Bronchial epithelial cell (primary cell): ENCODE measurements around the gene PRUNE1. TPM values are rescaled to one million over a fixed set of nuclear protein-coding genes. Genes with fewer than 3 reads are reported as not detected.

ENCODE experiments used
- DNase-seq: peaks from one replicate; pipeline ENCODE4 v3.0.0-alpha.2; 2010; ENCODE audit warnings: low read depth
- FAIRE-seq: peaks from 2 replicates; lab custom pipeline; 2011; peaks lifted over from hg19 to GRCh38; lab: Jason Lieb, UNC
- H3K27me3 ChIP-seq: 2 replicates; pipeline ENCODE4 v1.5.1; 2011; ENCODE audit warnings: low read length; ENCODE audit not compliant: control insufficient read depth, insufficient read depth
- H3K36me3 ChIP-seq: 2 replicates; pipeline ENCODE4 v1.5.1; 2011; ENCODE audit warnings: low read length; ENCODE audit not compliant: control insufficient read depth, insufficient read depth
- H3K4me3 ChIP-seq: 2 replicates; pipeline ENCODE4 v1.5.1; 2011; ENCODE audit warnings: mild to moderate bottlenecking, low read depth, low read length, control low read depth
- CTCF ChIP-seq: IDR thresholded peaks from 2 replicates; pipeline ENCODE4 v1.5.1; 2011; ENCODE audit warnings: mild to moderate bottlenecking, moderate library complexity, low read length, control low read depth, inconsistent platforms; ENCODE audit not compliant: insufficient read depth, severe bottlenecking
- total RNA-seq: library from RNA; depleted of rRNA; stranded (reverse); fragments of >200 nt; gene quantifications from 2 replicates; pipeline ENCODE4 v1.2.1, GENCODE V29; 2014

PRUNE1 gene
- total RNA-seq, 1 donor from 2014 or later: 6.6 TPM

- DNase-seq (no peak), FAIRE-seq (no peak)
- Histone ChIP-seq H3K36me3 (no peaks in the 10 kb centered on the region), H3K27me3 (no peaks in the 10 kb centered on the region), H3K4me3 (no peak overlapping the region)
- no peak for TF ChIP-seq CTCF
Observed at GRCh38 chr1:151011154-151011850, 3.1 kb downstream of the PRUNE1 start.

- no peak for DNase-seq
- Histone ChIP-seq H3K36me3 (no peaks in the 10 kb centered on the region), H3K4me3 (no peak overlapping the region), H3K27me3 (no peaks in the 10 kb centered on the region)
- no peak for FAIRE-seq
- no peak for TF ChIP-seq CTCF
Observed at GRCh38 chr1:151012684-151013471, 4.6 kb downstream of the PRUNE1 start.

- Histone ChIP-seq H3K4me3 (no peak overlapping the region), H3K36me3 (no peaks in the 10 kb centered on the region), H3K27me3 (no peaks in the 10 kb centered on the region)
- DNase-seq (no peak), FAIRE-seq (no peak)
- TF ChIP-seq CTCF: no peak
Observed at GRCh38 chr1:151013518-151013917, 5.3 kb downstream of the PRUNE1 start.

GRCh38 chr1:151024540-151025146, 16.4 kb downstream of the PRUNE1 start:
- H3K36me3 ChIP-seq: peaks cover 4% of the 10 kb centered on the region
- peak; percentile 64 for DNase-seq
- FAIRE-seq: peak; percentile 13
- peak; percentile 83 for TF ChIP-seq CTCF
- no peak overlapping the region for H3K4me3 ChIP-seq
- H3K27me3 ChIP-seq: no peaks in the 10 kb centered on the region

GRCh38 chr1:151026460-151026859, 18.2 kb downstream of the PRUNE1 start:
- no peaks in the 10 kb centered on the region for H3K27me3 ChIP-seq
- FAIRE-seq (no peak), DNase-seq (no peak)
- TF ChIP-seq CTCF: no peak
- H3K4me3 ChIP-seq: no peak overlapping the region
- peaks cover 4% of the 10 kb centered on the region for H3K36me3 ChIP-seq
